ENCODE measurements around the gene HBS1L.

The HBS1L gene

DNA sequence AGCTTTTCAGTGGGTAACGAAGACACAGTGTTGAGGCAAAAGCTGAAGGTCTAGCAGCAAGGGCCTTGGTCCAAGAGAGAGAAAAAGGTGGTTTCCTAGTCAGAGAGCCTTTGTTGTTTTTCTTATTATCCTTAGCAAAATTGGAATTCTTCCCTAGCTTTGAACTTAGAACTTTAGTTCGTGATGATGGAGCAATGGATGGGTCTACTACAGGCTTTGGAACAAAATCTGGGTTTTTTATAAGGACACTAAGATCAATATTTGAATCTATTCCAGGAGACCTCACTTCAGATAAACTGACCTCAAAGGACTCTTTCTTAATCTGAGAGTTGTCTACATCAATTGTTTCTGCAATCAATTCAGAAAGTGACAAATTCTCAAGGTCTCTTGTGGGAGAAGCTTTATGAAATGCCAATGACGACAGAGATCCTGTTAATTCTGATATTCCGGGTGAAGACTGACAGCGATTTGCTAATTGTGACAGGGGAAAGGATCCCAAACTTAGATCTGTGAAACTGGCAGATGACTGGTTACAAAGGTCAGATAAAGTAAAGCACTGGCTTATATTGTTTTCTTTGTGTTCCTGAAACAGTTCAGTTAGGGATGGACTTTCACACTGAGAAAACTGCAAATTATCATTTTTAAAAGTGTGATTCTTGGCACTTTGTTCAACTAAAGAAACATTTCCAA, 17.7 kb downstream of the HBS1L start:
- no peak overlapping the region for H3K4me3 ChIP-seq (ENCODE audit: low read depth, low read length)
- DNase-seq (ENCODE audit: low read depth) = no peak
- TF ChIP-seq, protein P1, sequence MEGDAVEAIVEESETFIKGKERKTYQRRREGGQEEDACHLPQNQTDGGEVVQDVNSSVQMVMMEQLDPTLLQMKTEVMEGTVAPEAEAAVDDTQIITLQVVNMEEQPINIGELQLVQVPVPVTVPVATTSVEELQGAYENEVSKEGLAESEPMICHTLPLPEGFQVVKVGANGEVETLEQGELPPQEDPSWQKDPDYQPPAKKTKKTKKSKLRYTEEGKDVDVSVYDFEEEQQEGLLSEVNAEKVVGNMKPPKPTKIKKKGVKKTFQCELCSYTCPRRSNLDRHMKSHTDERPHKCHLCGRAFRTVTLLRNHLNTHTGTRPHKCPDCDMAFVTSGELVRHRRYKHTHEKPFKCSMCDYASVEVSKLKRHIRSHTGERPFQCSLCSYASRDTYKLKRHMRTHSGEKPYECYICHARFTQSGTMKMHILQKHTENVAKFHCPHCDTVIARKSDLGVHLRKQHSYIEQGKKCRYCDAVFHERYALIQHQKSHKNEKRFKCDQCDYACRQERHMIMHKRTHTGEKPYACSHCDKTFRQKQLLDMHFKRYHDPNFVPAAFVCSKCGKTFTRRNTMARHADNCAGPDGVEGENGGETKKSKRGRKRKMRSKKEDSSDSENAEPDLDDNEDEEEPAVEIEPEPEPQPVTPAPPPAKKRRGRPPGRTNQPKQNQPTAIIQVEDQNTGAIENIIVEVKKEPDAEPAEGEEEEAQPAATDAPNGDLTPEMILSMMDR (IDR thresholded peaks at IDR 0.05; ENCODE audit: control insufficient read depth, extremely low read depth, insufficient read depth) = no peak

DNA sequence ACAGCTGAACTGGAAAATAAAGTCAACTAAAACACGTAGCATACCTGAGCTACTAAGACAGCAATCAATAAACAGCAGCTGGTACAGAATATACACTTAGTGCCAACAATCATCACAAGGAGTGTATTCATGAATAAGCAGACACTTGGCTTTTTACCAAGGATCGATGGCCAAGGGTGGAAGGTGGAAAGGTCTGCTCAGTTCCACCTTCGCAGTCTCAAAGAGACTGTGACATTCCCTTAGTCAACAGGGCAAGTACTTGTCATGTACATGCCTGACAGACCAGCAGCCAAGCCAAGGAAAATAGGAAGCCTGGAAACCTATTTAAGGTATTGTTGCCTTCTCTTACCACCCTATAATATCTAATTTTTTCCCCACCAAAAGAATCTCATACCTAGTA, 21.4 kb downstream of the HBS1L start:
- DNase-seq (ENCODE audit: low read depth) = peak; percentile 13
- H3K4me3 ChIP-seq (ENCODE audit: low read depth, low read length) = no peak overlapping the region
- TF ChIP-seq, protein P1 (IDR thresholded peaks at IDR 0.05; ENCODE audit: control insufficient read depth, extremely low read depth, insufficient read depth) = no peak

DNA sequence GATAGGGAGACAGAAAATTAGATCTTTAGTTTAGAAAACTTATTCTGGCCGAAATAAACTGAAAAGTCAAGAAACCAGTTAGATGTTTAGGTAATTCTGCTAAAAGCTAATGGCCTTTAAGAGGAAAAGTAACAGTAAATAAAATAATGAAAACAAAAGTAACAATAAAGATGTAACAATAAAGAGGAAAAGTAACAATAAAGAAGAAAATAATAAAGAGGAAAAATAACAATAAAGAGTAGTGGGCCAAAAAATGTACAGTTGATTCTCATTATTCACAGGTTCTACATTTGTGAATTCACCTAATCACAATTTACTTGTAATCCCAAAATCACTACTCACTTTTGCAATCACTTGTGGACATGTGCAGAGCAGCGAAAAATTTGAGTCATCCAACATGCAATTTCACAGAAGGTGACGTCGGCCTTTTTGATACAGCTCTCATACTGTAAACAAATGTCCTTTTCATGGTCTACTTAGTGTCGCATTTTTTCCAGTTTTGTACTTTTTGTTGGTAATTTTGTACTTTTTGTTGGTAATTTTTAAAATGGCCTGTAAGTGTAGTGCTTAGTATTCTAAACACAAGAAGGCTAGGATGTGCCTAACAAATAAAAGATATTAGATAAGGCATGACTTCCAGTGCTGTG, 24.0 kb downstream of the HBS1L start:
- TF ChIP-seq, protein P1 (IDR thresholded peaks at IDR 0.05; ENCODE audit: control insufficient read depth, extremely low read depth, insufficient read depth) = no peak
- no peak for DNase-seq (ENCODE audit: low read depth)
- no peak overlapping the region for H3K4me3 ChIP-seq (ENCODE audit: low read depth, low read length)

DNA sequence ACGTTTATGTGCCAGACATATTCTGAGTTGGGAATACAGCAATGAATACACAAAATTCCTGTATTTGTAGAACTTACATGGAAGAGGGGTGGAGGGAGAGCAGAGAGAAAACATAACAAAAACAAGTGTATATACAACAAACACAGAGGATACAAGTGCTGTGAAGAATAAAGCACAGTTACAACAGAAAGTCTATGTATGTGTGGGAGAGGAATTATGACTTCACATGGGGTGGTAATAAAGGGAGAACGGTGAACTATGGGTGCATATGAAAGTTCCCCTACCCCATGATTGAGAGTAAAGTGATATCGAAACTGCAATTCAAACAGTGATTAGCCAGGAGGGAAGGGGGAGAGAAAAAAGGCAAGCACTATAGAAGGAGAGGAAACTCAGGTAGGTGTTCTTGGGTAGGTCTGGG, 24.6 kb downstream of the HBS1L start:
- no peak overlapping the region for H3K4me3 ChIP-seq (ENCODE audit: low read depth, low read length)
- DNase-seq (ENCODE audit: low read depth) = no peak
- TF ChIP-seq, protein P1 (IDR thresholded peaks at IDR 0.05; ENCODE audit: control insufficient read depth, extremely low read depth, insufficient read depth) = no peak

DNA sequence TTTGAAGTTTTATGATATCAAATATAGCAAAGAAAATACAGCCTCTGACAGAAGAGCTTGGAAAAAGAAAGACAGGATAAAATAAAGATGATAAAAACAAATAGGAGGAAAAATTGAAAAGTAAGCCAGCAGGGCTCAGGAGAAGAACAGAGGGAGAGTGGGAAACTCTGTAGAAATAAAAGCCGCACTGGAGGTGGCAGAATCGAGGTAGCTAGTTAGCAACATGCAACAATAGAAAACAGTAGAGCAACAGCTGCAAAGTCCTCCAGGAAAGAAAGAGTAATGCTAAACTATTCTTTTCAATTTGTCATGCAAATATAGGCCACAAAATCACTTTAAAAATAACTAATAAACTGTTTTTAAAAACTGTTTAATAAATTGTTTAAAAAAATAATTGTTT, 28.8 kb downstream of the HBS1L start:
- DNase-seq (ENCODE audit: low read depth) = no peak
- TF ChIP-seq, protein P1 (IDR thresholded peaks at IDR 0.05; ENCODE audit: control insufficient read depth, extremely low read depth, insufficient read depth) = no peak
- H3K4me3 ChIP-seq (ENCODE audit: low read depth, low read length) = no peak overlapping the region

DNA sequence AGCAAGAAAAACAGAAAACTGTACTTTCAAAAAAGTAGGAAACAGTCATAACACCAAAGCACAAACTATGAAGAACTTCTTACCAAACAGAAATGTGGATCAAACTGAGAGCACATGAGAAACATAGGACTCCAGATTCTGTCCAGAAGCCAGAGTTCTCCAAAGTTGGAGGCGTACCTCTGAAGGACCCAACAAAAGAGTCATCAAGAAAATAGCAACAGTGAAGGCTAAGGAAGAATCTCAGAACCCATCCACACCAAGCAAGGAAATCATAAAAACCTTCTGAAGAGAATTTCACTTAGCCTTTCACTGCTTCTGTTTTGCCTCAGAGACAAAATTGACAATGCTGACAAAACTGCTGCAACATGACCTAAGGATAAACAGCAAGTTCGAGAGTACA, 29.4 kb downstream of the HBS1L start:
- no peak for DNase-seq (ENCODE audit: low read depth)
- TF ChIP-seq, protein P1 (IDR thresholded peaks at IDR 0.05; ENCODE audit: control insufficient read depth, extremely low read depth, insufficient read depth) = no peak
- no peak overlapping the region for H3K4me3 ChIP-seq (ENCODE audit: low read depth, low read length)

Measured in LNCaP clone FGC (cell line).